Measurements from ENCODE around the gene KDM6A. TPM values are rescaled to one million over a fixed set of nuclear protein-coding genes. Genes with fewer than 3 reads are reported as not detected.

Gene KDM6A
- total RNA-seq, 1 experiment from 2014 or later: 21.0 TPM

- TF ChIP-seq REST (IDR thresholded peaks at IDR 0.05; ENCODE audit: low read depth) (no peak), ZBTB33 (IDR thresholded peaks at IDR 0.05; ENCODE audit: extremely low read depth, insufficient replicate concordance, low read length) (no peak), MAX (IDR thresholded peaks at IDR 0.05) (no peak), CTCF (IDR thresholded peaks at IDR 0.05 in 2 of 3, conservative IDR thresholded peaks at IDR 0.05 in 1 of 3; ENCODE audit: borderline replicate concordance in 1 of 3, insufficient read depth in 1 of 3, low read depth in 2 of 3, low read length in 2 of 3) (no peak)
Measured at GRCh38 chrX:45154033-45154360, 281.0 kb downstream of the KDM6A start (continued).

GRCh38 chrX:45154462-45154861, 281.5 kb downstream of the KDM6A start:
- H3K9me3 ChIP-seq (ENCODE audit: control insufficient read depth in 1 of 2, insufficient read depth in 1 of 2, low read depth in 1 of 2, low read length in 2 of 2): no peaks in the 10 kb centered on the region
- H4K20me1 ChIP-seq (ENCODE audit: insufficient read depth): no peaks in the 10 kb centered on the region
- no peaks in the 10 kb centered on the region for H3K79me2 ChIP-seq (ENCODE audit: insufficient read depth, low read length)
- H3K4me1 ChIP-seq (ENCODE audit: control insufficient read depth in 1 of 2, insufficient read depth in 2 of 2, low read length in 2 of 2): no peaks in the 10 kb centered on the region
- intact Hi-C loops (cut with micrococcal nuclease): no loop called here
- DNase-seq (ENCODE audit: low read depth, low spot score) (no peak), ATAC-seq (no peak)
- no peak overlapping the region for H3K9ac ChIP-seq (ENCODE audit: low read length)
- no peaks in the 10 kb centered on the region for H3K9me2 ChIP-seq (ENCODE audit: insufficient read depth)
- H3K27ac ChIP-seq (ENCODE audit: low read depth, low read length): no peak overlapping the region
- ChIA-PET RAD21 (ENCODE audit: low non-redundant PET in 1 of 2, low total read pairs in 2 of 2, uncharacterized antibody in 2 of 2, unreplicated experiment in 2 of 2) (no interaction called here), POLR2A (no interaction called here), CTCF (no interaction called here)
- H2AFZ ChIP-seq (ENCODE audit: low read depth, low read length, poor library complexity, severe bottlenecking): no peak overlapping the region
- H3K4me2 ChIP-seq (ENCODE audit: low read length): no peak overlapping the region
- no peaks in the 10 kb centered on the region for H3K27me3 ChIP-seq (ENCODE audit: insufficient read depth, low read length)
- BruUV-seq (replicated peaks): no TSS peak
- H3K4me3 ChIP-seq (replicated peaks in 1 of 2; ENCODE audit: low read depth in 1 of 2, low read length in 2 of 2): no peak overlapping the region
- no peaks in the 10 kb centered on the region for H3K36me3 ChIP-seq (ENCODE audit: control insufficient read depth in 1 of 2, insufficient read depth in 2 of 2, low read length in 2 of 2)
- TF ChIP-seq SRF (IDR thresholded peaks at IDR 0.05; ENCODE audit: low read depth) (no peak), SIN3A (IDR thresholded peaks at IDR 0.05; ENCODE audit: low read depth) (no peak), CTCF (IDR thresholded peaks at IDR 0.05 in 2 of 3, conservative IDR thresholded peaks at IDR 0.05 in 1 of 3; ENCODE audit: borderline replicate concordance in 1 of 3, insufficient read depth in 1 of 3, low read depth in 2 of 3, low read length in 2 of 3) (no peak), EZH2 (IDR thresholded peaks at IDR 0.05) (no peak), ATF3 (IDR thresholded peaks at IDR 0.05) (no peak), RAD21 (IDR thresholded peaks at IDR 0.05; ENCODE audit: low read depth) (no peak), ZBTB33 (IDR thresholded peaks at IDR 0.05; ENCODE audit: extremely low read depth, insufficient replicate concordance, low read length) (no peak), ZNF274 (IDR thresholded peaks at IDR 0.05; ENCODE audit: low read depth, low read length) (no peak)

Data from HCT116 (cell line).